Epidermal melanocyte (primary cell): Measurements from ENCODE around the gene BICDL2.

ENCODE experiments used
- DNase-seq: peaks from one replicate; pipeline ENCODE4 v3.0.0; 2011; ENCODE audit warnings: low spot score; ENCODE audit not compliant: insufficient read length

Gene BICDL2

DNA sequence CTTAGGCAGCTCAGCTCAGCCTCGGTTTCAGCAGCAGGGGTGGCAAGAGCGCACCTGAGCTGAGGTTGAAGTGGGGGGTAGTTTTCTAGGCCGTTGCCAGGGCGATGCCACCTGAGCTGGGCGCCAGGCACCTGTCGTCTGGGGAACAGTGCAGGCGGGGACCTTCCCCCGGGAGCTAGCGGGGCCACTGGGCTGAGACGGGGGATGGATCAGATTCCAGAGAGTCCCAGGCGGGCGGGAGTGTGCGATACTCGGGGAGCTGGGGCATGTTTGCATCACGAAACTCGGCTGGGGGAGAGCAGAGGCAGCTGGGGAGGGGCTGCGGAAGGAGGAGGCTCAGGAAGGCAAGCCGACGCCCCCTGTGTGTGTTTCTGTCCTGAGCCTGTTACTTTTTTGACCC, 24.5 kb downstream of the BICDL2 start:
- no peak for DNase-seq

DNA sequence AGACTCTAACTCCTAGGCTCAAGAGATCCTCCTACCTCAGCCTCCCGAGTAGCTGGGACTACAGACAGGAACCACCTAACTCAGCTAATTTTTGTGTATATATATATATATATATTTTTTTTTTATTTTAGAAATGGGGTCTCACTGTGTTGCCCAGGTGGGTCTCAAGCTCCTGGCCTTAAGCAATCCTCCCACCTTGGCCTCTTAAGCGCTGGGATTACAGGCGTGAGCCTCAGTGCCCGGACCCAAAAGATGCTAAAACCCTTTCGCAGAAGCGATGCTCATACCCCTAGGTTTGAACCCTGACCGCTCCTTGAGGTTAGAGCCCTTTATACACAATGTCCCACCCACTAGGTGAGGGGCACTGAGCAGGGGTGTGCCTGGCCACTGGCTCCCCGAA, 26.2 kb downstream of the BICDL2 start:
- DNase-seq: no peak

DNA sequence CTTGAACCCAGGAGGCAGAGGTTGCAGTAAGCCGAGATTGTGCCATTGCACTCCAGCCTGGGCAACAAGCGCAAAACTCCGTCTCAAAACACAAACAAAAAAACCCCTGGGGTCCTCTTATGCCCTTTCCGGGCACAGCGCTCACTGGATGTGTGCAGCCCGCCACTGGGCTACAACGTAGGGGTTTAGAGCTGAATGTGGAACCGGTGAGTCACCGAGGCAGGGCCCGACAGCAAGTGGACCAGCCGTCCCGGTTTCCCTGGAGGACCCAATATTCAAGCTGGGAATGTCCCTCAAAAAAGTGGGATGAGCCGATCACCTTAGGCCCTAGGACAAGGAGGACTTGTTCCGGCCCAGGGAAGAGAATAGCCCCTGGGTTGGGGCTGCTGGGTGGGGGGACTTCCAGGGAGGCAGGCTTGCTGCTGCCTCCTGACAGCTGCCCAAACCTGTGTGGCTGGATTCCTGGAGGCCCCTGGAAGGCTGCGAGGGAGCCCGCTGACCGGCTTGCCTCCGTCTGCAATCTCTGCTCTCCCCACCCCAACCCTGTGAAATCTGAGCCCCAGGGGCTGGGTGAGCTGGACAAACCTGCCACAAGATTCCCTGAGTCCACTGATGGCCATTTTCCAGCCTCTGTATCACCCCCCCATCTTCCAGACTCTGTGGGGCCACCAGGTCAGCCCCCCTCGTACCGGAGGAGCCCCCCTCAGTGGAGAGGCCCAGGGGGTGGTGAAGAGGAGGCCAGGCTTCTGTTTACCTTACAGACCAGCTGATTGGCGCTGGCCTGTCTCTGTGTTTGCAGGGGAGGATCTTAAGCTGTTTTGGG, 27.0 kb downstream of the BICDL2 start:
- no peak for DNase-seq

- no peak for DNase-seq
These were observed 28.1 kb downstream of the BICDL2 start for GRCh38 chr16:3008690-3009037.

- no peak for DNase-seq
These were observed 28.6 kb downstream of the BICDL2 start for GRCh38 chr16:3007957-3008689.

- no peak for DNase-seq
These were observed 29.4 kb downstream of the BICDL2 start for GRCh38 chr16:3007059-3007956.

DNA sequence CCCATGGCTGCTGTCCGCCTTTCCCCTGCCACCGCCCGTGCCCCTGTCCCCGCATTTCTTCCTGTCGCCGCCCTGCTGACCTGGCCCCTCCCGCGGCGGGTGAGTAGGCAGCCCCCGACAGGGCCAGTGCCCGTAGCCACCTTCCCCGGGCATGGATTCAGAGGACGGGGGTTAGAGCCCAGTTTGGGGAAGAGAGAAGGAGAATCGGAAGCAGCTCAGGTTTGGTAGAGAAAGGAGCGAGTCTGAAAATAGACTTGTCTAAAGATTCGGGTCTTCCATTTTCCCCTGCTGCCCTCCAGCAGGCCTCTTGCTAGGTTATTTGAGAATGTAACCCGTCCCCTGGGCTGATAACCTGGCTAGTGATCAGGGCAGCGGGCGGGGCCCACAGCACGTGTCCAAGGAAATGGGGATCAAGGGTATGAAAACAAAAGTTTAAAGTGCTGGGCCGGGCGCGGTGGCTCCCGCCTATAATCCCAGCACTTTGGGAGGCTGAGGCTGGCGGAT, 31.9 kb downstream of the BICDL2 start:
- no peak for DNase-seq

DNA sequence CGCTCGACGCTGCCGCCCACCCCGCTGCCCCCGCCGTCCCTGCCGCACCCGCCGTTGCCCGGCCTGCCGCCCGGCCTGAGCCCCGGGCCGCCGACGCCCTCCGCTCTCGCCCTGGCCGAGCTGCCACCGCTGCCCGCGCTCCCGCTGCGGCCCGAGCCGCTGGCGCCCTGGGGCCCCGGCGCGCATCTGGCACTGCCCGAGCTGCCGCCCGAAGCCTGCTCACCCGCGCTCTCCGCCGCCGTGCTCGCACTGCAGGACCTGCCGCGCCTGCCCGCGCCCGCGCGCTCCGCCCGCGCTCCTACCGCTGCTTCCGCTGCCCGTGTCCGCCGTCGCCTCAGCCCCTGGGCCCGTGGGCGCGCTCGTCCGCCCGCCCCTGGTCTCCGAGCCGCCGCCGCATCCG, 32.4 kb downstream of the BICDL2 start:
- no peak for DNase-seq

GRCh38 chr16:3003582-3004270, 33.0 kb downstream of the BICDL2 start:
- DNase-seq: peak; percentile 99

GRCh38 chr16:3001316-3001715, 35.4 kb downstream of the BICDL2 start:
- no peak for DNase-seq

DNA sequence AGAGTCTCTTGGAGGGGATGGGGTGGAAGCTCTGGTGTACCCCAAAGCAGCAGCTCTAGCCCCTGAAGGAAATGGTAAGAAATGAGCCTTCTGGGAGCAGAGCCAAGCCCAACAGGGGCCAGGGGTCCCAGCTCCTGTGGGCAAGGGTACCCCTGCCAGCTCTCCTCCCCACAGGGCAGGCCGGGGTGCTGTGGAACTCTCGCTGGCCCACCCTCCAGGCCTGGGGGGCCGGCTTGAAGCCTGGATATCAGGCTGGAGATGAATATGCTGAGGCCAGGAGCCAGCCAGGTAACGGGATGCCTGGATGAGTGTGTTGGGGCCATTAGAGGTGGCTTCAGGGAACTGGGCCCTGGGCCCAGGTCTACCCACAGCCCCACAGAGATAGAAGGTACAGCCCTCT, 36.2 kb downstream of the BICDL2 start:
- DNase-seq: no peak

- no peak for DNase-seq
These were observed 36.8 kb downstream of the BICDL2 start for GRCh38 chr16:2999929-3000328.

DNA sequence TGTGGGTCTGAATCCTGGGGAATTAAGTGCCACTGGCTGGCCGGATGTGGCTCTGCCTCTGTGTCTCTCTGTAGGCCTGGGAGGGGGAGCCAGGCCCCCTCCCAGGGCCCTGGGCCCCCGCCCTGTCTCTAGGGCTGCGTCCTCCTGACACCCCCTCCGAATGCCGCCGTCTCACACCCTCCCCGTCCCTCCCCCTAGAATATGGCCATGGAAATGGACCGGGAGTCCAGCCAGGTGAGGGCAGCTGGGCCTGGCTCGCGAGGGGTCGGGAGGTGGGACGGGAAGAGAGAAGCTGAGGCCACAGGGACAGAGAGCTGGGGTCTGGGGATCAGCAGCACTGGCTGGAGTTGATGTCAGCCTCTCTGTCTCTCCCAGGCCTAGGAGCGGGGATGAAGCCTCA, 40.4 kb downstream of the BICDL2 start:
- DNase-seq: no peak

- no peak for DNase-seq
These were observed 44.2 kb downstream of the BICDL2 start for GRCh38 chr16:2992383-2993081.

DNA sequence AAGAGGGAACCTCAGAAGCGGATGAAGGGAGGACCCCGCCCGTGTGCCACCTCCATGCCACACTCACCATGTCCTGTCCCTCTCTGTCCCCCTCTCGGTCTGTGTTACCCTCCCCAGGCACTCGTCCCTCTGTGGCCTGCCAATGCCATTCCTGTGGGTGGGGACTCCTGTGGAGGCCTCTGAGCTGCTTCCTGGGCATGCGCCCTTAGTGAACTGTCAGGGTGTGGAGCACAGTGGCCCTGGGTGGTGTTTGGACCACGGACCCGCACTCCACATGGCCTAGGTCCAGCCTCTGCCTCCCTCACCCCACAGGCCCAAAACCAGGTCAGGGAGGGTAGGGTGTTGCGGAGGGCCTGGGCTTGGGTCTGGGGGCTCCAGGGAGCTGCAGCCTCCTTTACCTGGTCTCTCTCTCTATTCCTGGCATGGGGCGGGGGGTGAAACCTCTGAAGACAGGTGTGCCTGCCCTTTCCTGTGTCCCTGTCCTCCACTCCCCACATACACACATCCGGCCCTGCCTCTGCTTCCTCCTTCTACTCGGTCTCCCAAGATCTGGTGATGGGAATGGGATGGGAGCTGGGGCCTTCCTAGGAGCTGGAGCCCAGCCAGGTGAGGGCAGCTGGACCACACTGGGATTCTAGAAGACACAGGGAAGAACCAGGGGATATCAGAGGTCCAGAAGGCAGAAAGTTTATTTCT, 45.0 kb downstream of the BICDL2 start:
- no peak for DNase-seq

GRCh38 chr16:2990891-2991290, 45.9 kb downstream of the BICDL2 start:
- DNase-seq: no peak

DNA sequence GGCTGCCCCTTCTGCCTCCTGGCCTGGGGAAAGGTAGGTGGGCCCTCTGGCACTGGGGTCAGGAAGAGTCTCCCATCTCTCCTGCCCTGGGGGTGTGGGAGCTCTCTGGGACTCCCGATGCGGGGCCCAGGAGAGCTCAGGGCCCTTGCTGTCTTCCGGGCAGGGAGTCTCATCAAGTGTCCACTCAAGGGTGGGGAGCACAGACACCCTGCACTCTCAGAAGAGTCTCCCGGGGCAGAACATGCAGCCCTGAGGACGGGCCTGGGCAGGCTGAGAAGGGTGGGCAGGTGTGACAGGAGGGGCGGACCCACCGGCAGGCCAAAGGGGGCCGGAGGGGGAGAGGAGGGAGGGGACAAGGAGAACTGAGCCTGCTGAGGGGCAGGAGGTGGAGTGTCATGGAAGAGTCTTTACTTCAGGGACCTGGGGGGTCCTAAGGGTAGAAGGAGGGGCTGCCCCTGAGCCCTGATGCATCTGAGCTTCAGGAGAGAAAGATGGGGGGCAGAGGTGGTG, 48.1 kb downstream of the BICDL2 start:
- DNase-seq: no peak

DNA sequence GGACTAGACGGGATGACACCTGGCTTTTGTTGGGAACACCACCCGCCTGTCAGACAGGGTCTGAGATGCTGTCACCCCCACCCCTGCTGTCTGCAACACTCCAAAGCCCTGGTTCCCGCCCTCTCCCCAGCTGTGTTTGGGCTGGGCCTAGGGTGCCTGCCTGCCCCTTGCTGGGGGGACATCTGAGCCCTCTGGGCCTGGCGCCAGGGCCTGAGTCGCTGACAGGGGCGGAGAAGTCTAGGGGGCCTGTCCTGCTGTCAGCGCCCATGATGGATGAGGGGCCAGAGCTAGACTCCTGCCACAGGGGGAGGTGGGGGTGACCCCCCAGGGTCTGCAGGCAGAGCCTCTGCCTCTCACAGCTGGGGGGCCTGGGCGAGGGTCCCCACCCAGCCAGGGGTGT, 48.9 kb downstream of the BICDL2 start:
- DNase-seq: no peak

GRCh38 chr16:2987286-2987685, 49.5 kb downstream of the BICDL2 start:
- no peak for DNase-seq
